Amniotic epithelial cell (primary cell): ENCODE measurements around the gene SH3D19.

Experiments used
- DNase-seq: peaks from one replicate; pipeline ENCODE4 v3.0.0-alpha.2; 2010; ENCODE audit warnings: low read depth

The SH3D19 gene

DNA sequence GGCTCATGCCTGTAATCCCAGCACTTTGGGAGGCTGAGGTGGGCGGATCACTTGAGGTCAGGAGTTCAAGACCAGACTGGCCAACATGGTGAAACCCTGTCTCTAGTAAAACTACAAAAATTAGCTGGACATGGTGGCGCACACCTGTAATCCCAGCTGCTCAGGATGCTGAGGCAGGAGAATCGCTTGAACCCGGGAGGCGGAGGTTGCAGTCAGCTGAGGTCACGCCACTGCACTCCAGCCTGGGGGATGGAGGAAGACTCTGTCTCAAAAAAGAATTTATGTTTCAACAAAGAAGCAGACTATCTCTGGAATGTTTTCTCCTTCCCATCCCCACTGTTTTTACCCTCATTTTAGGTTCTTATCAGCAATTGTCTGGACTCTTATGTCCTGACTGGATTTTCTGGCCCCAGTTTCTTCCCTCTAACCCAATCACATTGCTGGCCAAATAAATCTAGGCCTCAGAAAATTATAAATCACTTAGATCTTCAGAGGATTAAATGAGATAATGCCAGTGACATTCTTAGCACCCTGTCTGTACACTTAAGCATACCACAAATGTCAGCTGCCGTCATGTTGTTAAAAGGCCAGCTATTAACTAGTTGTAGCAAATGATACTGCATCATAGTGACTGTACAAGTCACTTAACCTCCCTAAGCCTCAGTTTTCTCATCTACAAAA, 93.3 kb downstream of the SH3D19 start:
- peak; percentile 89 for DNase-seq

DNA sequence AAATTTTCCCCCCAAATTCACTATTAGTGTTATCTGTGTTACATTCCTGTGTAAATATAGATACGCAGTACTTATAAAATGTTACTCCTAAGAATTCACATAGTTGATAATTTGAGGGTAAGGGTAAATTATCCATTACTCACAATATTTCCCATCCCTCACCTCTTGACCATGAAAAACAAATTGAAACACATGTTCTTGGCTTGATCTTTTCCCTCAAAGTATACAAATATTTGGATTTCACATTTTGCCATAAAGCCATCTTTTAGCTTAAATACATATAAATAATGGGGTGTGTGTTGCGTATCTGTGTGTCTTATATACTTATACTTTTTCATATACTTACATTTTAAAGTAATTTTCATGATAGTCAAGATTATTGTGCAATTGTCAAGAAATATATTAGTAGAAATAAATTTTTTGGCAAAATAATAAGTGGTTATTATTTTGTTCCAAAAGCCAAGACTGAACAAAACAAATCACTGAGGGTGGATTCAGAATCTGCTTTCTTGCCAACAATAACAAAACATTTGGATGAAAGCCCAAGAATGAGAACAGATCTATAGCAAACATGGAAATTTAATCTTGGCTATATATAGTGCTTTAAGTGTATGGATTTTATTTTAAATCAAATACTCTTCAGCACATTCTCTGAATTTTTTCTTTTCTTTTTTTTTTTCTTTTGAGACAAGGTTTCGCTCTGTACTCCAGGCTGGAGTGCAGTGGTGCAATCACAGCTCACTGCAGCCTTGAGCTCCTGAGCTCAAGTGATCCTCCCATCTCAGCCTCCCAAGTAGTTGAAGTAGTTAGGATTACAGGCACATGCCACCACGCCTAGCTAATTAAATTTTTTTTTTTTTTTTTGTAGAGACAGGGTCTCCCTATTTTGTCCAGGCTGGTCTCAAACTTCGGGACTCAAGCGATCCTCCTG, 97.0 kb downstream of the SH3D19 start:
- DNase-seq, result no peak

DNA sequence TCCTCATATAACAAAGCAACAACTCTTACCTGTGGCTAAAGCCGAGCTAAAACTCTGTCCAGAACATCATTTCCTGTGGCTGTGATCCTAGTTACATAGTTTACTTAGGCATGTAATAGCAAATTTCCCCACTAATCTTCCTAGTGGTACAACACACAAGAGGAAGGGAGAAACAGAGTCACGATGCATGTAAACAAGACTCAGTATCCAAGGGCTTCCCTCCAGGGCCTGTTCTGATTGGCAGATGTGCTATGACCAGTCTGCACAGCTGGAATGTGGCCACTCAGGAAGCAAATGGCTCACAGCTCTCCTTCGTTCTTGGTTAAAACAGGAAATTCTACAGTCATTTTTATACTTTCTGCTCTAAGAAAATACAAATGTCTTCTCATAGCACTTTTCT, 97.7 kb downstream of the SH3D19 start:
- DNase-seq, result peak; percentile 90

DNA sequence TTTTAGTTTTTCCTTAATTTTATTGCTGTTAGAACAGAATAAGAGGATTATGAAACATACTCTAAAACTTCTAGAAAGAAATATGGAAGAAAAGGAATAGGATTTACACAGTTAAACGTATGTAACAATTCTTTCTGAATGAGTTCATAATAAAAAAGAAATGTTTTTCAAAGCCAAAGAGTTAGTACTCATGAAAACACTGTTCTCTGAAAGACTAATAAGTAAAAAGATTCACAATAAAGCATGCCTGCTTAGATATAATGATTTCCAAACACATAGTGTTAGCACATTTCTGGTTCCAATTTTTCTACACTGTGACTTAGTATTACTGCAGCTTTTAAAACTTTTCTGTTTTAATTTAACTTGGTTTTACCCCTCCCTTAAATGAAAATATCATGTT, 98.2 kb downstream of the SH3D19 start:
- no peak for DNase-seq

DNA sequence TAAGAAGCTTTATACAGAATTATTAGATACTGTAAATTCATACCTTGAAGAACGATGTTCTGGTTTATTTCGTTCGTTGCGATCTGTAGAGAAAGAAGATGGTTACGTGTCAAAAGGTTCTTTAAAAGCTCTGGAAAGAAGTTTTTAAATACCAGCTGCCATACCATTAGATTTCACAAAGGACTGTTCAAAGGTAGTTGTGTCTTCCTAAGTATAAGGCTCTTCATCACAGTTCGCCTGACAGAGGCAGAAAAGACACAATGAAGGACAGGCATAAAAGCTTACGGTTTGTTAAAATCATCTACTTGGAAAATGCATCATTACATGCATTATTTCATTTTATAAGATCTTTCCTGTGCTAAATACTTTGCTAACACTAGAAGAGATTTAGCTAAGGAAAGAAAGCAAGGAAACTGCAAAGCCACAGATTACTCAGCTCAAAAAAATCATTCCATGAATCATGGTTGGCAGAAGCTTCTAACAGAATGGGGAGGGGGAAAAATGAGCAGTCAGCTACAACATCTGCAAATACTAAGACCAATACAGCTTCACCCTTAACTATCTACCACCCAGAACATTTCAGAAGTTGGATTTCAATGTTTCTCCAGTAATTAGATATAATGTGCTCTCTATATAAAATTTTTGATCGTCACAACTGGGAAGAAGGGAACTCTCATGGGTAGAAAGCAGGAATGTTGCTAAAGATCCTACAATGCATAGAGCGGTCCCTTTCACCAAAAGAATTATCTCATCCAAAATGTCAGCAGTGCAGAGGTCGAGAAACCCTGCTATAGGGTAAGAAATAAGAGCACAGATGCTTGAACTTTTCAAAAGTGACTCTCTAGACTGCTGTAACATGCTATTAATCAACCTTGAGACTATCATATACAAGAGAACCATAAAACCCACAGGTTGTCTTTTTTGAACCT, 99.1 kb downstream of the SH3D19 start:
- peak; percentile 86 for DNase-seq

DNA sequence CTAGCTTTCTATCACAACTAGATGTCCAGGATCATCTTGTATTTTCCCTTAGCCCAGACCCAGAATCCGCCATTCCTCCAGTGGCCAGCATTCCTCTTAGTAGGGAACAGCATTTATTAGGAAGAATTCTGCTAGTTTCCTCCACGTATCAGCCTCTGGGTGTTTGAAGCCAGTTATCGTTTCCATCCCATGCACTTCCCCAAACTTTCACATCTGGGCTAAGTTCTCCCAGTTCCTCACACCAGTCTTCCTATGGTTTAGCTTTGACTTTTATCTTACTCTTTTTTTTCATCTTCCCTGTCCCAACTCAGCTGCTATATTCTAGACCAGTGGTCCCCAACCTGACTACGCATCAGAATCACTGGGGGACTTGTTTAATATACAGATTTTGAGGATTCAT, 101.9 kb downstream of the SH3D19 start:
- DNase-seq, result no peak

DNA sequence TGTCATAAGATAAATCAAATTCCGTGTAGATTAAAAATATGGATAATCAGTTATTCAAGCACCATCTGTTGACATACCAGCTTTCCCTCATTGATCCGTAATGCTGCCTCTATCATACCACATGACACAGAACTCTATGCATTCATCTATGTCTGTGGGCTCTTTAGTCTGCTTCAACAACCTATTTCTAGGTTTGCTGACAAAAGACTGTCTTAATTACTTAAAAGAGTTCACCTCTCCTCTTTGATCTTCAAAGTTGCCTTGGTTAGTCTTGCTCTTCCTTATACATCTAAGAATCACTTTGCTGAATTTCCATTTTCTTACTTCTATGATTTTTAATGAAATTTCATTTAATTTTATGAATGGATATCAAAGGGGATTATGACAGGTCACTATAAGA, 105.5 kb downstream of the SH3D19 start:
- no peak for DNase-seq

DNA sequence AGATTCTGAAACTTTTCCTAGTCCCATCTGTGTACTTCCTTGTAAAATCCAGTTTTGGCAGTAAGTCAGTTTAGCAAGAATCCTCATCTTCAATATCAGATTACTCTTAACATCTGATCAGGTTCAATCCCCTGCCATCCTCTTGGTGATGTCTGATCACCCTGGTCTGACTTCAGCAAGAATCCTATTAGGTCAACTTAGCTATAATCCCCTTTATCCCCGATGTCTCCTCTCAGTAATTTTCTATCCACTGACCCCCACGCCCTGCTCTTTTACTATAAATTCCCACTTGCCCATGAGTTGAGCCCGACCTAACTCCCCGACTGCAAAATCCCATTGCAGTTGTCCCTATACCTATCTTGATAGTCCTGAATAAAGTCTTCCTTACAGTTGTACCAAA, 106.3 kb downstream of the SH3D19 start:
- DNase-seq, result no peak

DNA sequence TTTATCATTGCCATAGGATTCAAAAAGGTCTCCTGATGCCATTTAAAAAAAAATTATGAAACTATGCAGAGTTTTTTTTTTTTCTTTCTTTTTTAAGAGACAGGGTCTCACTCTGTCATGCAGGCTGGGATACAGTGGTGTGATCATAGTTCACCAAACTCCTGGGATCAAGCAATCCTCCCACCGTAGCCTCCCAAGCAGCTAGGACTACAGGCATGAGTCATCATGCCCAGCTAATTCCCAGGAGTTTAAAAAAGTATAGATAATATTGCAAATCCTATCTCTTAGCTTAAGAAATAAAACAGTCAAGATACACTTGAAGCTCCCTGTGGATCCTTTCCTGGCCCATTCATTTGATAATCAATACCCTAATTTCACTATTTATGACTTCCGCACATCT, 107.1 kb downstream of the SH3D19 start:
- DNase-seq, result peak; percentile 63

DNA sequence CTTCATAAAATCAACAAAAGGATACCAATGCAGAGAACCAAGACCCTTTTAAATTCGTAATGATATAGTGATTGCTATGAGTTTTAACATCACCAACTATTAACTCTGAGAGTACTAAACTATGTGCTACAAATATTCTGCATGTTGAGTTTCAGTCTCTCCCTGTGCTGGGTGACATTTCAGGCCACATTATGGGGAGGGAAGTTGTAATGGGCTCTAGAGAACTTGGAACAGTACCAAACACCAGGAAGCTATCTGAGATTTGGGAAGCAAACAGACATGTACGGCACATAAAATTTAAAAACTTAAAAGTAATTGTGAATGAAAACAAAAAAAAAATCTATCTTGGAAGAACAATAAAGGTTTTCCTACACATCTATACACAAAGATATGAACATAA, 108.1 kb downstream of the SH3D19 start:
- DNase-seq, result no peak

DNA sequence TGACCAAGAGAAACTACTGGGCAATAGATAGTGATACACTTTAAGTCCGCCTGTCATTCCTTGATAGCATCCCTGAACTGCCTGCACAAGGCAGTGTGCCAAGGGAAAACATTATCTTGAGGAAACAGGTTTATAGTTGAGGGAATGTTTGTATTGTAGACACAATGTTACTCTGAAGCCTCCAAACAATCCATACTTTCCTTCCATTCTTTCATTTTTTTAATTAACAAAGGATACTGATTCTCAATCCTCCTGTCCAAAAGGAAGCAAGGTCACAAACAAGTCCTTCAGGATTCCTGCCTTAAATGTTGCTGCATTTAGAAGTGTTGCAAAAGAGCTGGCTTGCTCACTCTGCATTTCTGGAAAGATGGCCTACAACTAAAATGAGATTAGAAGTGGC, 110.1 kb downstream of the SH3D19 start:
- peak; percentile 80 for DNase-seq

DNA sequence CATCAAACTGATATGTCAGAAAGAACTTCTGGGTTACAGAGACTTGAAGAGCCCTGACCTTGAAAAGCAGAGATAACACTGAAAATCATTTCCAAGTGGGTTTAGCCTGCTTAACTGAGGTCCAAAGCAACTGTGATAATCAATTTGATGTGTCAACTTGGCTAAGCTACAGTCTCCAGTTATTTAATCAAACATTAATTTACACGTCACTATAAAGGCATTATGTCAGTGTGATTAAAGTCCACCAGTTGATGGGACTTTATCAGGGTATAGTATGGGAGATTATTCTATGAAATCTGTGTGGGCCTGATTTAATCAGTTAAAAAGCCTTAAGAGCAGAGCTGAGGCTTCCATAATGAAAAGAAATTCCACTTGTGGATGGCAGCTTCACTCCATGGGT, 117.5 kb downstream of the SH3D19 start:
- DNase-seq, result no peak

DNA sequence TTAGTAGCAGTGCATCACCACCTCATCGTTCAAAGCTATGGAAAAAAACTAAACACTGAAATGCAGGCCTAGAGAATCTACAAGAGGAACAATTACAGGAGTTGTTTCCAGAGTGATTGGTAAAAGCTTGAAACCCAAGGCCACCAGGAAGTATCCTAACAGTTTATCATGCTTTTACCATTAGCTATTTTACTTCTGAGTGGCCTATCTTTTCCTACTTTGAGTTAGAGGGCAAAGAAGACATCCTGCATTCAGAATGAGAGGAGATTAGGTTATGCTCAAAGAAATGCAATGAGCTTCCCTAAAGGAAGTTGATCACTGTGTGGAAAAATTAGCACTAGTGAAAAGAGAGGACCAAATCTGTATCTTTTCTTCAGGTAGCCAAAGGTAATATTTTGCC, 118.2 kb downstream of the SH3D19 start:
- no peak for DNase-seq

DNA sequence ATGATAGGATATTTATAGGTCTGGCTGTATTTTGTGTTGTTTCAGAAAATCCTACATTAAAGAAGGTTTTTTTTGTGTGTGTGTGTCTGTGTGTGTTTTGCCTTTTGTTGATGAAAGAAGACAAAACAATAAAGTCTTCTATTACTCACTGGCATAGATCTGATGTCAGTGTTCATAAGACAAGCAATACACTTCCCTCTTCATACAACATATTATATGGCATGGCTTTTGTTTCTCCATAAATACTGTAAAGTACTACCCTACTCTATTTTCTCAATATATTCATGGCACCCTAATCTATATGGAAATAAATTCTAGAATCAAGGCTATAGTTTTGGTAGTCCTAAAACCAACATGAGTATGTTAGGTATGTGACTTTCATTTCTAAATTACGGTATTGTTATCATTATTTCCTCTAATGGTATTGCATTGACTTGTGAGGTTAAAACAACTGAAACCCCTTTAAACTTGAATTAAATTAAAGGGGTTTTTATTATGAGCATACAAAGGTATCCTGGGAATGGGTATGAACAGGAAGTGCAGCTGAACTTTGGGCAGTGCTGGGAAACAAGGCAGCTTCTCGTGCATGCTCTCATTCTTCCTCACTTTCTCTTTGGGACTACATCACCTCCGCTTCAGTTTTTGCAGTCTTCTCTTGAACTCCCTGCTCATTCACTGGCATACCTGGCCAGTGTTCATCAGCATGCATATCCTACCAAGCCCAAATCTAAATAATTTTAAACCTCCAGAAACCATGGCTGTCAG, 119.0 kb downstream of the SH3D19 start:
- DNase-seq, result no peak

DNA sequence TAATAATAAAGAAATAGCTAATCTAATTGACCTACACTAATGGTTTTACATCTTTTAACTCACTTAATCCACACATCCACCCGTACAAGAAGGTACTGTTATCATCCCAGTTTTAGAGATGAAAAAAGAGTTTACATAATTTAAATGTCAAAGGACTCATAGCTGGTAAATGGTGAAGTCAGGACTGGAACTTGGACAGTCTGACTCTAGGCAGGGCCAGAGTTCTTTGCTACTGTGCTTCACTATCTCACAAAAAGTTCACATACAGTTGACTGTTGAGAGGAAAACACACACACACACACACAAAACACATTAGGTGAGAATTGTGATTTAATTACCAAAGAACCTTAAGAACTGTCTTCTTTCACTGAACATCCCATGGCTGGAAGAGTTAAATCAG, 119.7 kb downstream of the SH3D19 start:
- DNase-seq, result no peak

DNA sequence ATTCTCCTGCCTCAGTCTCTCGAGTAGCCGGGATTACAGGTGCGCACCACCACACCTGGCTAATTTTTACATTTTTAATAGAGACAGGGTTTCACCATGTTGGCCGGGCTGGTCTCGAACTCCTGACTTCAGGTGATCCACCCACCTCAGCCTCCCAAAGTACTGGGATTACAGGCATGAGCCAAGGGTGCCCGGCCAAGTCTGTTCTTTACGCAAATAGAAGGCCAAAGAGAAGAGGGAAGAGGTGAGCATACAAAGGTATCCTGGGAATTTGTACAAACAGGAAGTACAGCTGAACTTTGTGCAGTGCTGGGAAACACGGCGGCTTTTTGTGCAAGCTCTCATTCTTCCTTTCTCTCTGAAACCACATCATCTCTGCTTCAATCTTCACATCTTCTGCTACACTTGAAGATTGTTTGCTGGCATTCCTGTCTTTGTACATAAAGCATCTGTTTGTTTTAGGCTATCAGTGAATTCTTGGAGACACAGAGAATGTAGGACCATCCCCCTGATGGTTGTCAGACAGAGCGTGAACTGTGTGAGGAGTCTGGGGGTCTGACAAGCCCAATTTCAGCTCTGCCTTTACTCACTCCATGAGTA, 120.4 kb downstream of the SH3D19 start:
- peak; percentile 70 for DNase-seq

DNA sequence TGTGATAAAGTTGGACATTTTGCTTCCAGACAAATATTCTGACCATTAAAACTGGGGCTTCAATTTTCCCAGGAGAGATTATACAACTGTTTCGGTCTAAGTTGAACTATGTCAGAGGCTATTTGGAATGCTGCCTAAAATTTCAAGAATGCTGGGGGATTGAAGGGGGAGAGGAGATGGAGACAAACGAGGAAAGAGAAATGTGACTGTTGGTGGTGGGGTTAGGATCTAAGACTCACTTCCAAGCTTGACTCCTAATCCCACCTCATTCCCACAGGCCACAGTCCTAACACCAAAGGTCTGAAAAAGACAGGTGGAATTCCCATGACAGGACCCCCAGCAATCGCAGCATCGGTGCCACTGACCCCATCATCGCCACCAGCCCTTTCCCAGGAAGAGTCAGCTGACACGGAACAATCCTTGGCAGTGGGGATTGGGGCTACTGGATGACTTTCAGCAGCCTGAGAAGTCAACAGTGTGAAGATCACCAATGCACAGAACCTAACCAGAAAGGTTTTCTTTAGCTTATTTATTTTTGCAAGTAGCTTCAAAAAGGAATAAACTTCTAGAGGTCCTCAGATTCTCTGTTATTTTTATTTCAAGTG, 122.5 kb downstream of the SH3D19 start:
- DNase-seq, result peak; percentile 71

DNA sequence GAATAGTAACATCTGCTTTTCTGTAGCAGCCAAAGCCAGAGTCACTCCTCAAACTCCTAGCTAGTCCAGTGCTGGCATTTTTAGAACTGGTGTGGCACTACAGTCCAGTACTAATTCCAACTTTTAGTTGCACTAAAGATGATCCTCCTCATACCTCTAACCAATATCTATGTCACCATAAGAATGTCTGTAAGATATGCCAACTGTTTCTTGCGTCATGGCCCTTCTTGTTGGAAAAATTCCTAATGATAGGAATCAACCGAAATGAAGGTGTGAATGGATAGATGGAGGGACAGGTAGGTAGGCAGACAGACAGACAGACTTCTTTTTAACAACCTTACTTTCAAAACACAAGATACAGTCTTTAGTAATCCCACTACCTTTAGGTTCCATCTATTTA, 123.0 kb downstream of the SH3D19 start:
- no peak for DNase-seq

DNA sequence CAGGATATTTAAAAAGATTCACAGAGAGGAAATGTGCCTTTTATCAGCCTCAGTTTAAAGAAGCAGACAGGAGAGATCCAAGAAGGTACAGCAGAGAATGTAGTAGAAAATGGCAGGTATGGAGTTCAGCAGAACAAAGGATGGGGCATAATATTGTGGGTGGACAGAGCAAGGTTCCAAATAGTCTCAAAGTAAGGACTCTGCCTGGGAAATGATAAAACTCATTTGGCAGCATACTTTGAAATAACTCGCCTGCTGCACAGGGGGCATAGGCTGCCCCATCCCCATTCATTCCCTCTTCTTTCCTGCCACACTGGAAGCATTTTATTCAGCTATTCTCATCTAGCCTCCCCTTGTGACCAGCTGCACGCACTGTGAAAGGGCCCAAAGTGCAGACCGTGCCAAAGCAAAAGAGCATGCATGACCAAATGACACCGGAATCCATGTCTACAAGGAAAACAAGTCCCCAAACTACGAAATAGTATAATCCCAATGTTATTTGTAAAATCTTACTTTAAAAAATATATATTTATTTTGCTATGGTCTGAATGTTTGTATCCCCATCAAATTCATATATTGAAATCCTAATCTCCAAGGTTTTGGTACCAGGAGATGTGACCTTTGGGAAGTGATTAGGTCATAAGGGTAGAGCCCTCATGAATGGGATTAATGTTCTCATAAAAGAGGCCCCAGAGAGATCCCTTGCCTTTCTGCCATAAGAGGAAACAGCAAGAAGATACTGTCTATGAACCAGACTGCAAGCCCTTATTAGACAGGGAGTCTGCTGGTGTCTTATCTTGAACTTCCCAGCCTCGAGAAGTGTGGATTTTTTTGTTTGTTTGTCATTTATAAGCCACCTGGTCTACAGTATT, 125.8 kb downstream of the SH3D19 start:
- DNase-seq, result no peak

DNA sequence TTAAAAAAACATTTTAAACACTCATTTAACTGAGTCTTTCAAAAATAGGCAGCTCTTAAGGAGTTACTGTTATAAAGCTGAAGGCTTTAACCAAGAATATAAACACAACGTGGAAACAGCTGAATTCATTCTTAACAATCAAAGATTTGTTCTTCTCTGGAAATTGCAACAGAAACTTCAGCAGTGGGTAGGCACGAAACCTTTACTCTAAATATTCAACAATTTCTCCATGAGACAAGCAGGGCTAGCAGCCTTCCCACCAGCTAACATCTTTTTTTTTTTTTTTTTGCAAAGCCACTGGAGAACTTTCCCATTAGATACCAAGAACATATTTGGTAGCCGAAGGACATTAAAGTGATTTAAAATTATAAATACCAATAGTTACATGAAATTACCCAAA, 126.7 kb downstream of the SH3D19 start:
- DNase-seq, result no peak
